ENCODE results near the gene DCAF17. TPM values are rescaled to one million over a fixed set of nuclear protein-coding genes. Genes with fewer than 3 reads are reported as not detected.

The DCAF17 gene
- total and polyA plus RNA-seq, 2 experiments from 2014 or later = 10.6 to 14.4 TPM

DNA sequence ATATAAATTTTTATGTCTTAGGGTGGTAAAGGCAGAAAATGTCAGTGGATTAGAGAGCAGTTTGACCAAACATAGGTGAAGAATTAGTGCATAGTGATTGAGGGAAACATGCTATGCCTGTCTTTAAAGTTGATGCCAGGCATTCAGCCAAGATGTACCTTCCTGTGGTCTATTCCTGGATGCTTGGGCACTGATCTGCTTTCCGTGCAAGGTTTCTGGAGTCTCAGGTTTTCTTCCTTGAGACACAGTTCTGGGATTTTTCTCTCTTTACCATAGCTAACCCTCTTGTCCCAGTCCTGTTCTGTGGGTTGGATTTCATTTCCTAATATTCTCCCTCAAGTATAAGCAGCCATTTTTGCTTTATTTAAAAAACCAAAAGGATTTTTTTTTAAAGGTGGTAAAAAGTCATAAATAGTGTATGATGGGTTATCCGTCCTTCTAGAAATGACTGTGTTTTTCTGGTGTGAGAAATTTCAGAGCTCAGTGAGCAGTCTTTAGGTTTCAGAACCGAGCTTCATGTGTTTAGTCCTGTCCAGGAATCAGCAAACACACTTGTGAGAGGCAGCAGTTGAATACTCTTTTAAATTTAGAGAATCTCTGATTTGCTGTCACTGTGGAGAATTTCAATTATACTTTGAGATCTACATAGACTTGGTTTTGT, 45.3 kb downstream of the DCAF17 start:
- no peak overlapping the region for H3K27ac ChIP-seq
- H4K20me1 ChIP-seq (ENCODE audit: insufficient read depth) = no peaks in the 10 kb centered on the region
- H3K9me3 ChIP-seq (ENCODE audit: low read depth) = no peaks in the 10 kb centered on the region
- H3K27me3 ChIP-seq (replicated peaks; ENCODE audit: insufficient read depth) = no peaks in the 10 kb centered on the region
- H2AFZ ChIP-seq = no peak overlapping the region
- WGBS, 2 experiments (ENCODE audit: low coverage in 1 of 2, low lambda C conversion rate in 2 of 2, missing lambda C conversion rate in 2 of 2) = 85 to 87% methylated on average over 3 of the region's 3 CpGs
- H3K4me2 ChIP-seq (ENCODE audit: unreplicated experiment) = no peak overlapping the region
- no peaks in the 10 kb centered on the region for H3K9me2 ChIP-seq (ENCODE audit: insufficient read depth)
- 0 out of 2 replicates have a peak, but pooled peaks cover 14% of the 10 kb centered on the region for H3K36me3 ChIP-seq (ENCODE audit: low read depth)
- in situ Hi-C loops (cut with MboI) = no loop called here
- H3K4me3 ChIP-seq = no peak overlapping the region
- H3K79me2 ChIP-seq (ENCODE audit: insufficient read depth) = no peaks in the 10 kb centered on the region
- no peak for DNase-seq
- no peak overlapping the region for H3K9ac ChIP-seq
- peaks cover 6% of the 10 kb centered on the region; the same call in 1 of the 2 replicates for H3K4me1 ChIP-seq (ENCODE audit: insufficient read depth)
- H3F3A ChIP-seq (ENCODE audit: insufficient read depth) = no peaks in the 10 kb centered on the region
- TF ChIP-seq EZH2 (IDR thresholded peaks at IDR 0.05; ENCODE audit: insufficient read depth, poor library complexity, severe bottlenecking) = no peak
- TF ChIP-seq EZH2phosphoT487 (IDR thresholded peaks at IDR 0.05; ENCODE audit: insufficient read depth, low read depth) = no peak

DNA sequence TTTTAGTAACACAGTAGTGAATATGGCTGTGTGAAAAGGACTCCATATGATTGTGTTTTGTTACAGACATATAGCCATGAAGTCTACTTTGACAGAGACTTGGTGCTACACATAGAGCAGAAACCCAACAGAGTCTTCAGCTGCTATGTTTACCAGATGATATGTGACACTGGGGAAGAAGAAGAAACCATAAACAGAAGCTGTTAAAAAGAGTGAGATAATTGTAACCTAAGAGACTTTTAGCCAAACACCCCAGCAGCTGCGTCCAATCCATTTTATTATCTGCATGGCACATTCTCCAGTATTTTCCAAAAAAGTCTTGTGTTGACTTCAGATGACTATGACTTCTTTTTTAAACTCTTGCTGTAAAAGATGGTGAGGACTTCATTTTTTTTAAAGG, 46.9 kb downstream of the DCAF17 start:
- no peak overlapping the region for H3K9ac ChIP-seq
- no peaks in the 10 kb centered on the region for H4K20me1 ChIP-seq (ENCODE audit: insufficient read depth)
- H3K4me1 ChIP-seq (ENCODE audit: insufficient read depth) = peaks cover 6% of the 10 kb centered on the region; the same call in 1 of the 2 replicates
- no peak for DNase-seq
- in situ Hi-C loops (cut with MboI) = no loop called here
- no peaks in the 10 kb centered on the region for H3K79me2 ChIP-seq (ENCODE audit: insufficient read depth)
- no peak overlapping the region for H3K27ac ChIP-seq
- H3K9me3 ChIP-seq (ENCODE audit: low read depth) = no peaks in the 10 kb centered on the region
- TF ChIP-seq EZH2 (IDR thresholded peaks at IDR 0.05; ENCODE audit: insufficient read depth, poor library complexity, severe bottlenecking) (no peak), EZH2phosphoT487 (IDR thresholded peaks at IDR 0.05; ENCODE audit: insufficient read depth, low read depth) (no peak)
- H3K4me3 ChIP-seq = no peak overlapping the region
- no peaks in the 10 kb centered on the region for H3K9me2 ChIP-seq (ENCODE audit: insufficient read depth)
- 95 to 96% methylated on average over 1 of the region's 1 CpG for WGBS, 2 experiments (ENCODE audit: low coverage in 1 of 2, low lambda C conversion rate in 2 of 2, missing lambda C conversion rate in 2 of 2)
- H3K27me3 ChIP-seq (replicated peaks; ENCODE audit: insufficient read depth) = no peaks in the 10 kb centered on the region
- H2AFZ ChIP-seq = no peak overlapping the region
- H3K4me2 ChIP-seq (ENCODE audit: unreplicated experiment) = no peak overlapping the region
- H3F3A ChIP-seq (ENCODE audit: insufficient read depth) = no peaks in the 10 kb centered on the region
- 0 out of 2 replicates have a peak, but pooled peaks cover 18% of the 10 kb centered on the region for H3K36me3 ChIP-seq (ENCODE audit: low read depth)

DNA sequence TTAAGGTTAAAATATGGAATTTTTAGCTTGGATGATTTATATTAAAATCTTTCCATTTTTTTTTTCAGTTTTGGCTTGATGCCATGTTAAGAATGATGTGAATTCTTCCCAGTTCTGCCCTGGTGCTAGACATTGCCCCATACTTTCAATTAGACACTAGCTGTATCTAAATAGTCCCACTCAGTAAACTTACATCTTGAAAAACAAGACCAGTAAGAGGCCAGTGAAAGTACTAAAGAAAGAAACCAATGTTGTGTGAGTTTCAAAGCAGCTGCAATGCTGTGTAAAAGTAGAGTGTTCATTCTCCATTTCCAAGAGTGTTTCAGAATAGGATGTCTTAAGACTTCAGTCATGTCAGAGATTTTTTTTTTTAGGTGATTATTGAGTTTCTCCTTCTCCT, 48.3 kb downstream of the DCAF17 start:
- Histone ChIP-seq H3K27me3 (replicated peaks; ENCODE audit: insufficient read depth) (no peaks in the 10 kb centered on the region), H3K27ac (no peak overlapping the region), H3K36me3 (ENCODE audit: low read depth) (0 out of 2 replicates have a peak, but pooled peaks cover 18% of the 10 kb centered on the region), H3K4me1 (ENCODE audit: insufficient read depth) (peaks cover 6% of the 10 kb centered on the region; the same call in 1 of the 2 replicates), H3K9me3 (ENCODE audit: low read depth) (no peaks in the 10 kb centered on the region), H3F3A (ENCODE audit: insufficient read depth) (no peaks in the 10 kb centered on the region), H4K20me1 (ENCODE audit: insufficient read depth) (no peaks in the 10 kb centered on the region), H3K9ac (no peak overlapping the region), H3K79me2 (ENCODE audit: insufficient read depth) (no peaks in the 10 kb centered on the region), H3K4me3 (no peak overlapping the region), H2AFZ (no peak overlapping the region), H3K4me2 (ENCODE audit: unreplicated experiment) (no peak overlapping the region), H3K9me2 (ENCODE audit: insufficient read depth) (no peaks in the 10 kb centered on the region)
- in situ Hi-C loops (cut with MboI) = no loop called here
- DNase-seq = no peak
- no peak for TF ChIP-seq EZH2 (IDR thresholded peaks at IDR 0.05; ENCODE audit: insufficient read depth, poor library complexity, severe bottlenecking)
- TF ChIP-seq EZH2phosphoT487 (IDR thresholded peaks at IDR 0.05; ENCODE audit: insufficient read depth, low read depth) = no peak

DNA sequence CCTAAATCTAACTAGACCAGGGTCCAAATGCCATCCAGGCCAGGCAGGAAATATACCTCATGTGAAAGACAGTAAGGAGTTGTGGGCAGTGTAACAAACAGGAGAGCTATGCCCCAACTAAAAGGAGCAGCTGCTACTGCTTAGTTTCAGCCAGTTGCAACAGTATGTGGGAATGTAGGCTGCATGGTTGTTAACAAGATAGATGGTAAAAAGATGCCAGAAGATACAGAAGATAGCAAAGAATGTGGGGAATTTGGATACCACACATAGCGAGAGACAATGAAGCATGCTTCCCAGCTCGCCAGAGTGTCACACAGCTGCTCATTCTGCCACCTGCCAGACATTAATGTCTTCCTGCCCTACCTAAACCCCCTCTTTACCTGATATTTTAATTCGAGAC, 48.9 kb downstream of the DCAF17 start:
- peaks cover 6% of the 10 kb centered on the region; the same call in 1 of the 2 replicates for H3K4me1 ChIP-seq (ENCODE audit: insufficient read depth)
- no peaks in the 10 kb centered on the region for H3K79me2 ChIP-seq (ENCODE audit: insufficient read depth)
- no peak overlapping the region for H3K27ac ChIP-seq
- H3F3A ChIP-seq (ENCODE audit: insufficient read depth) = no peaks in the 10 kb centered on the region
- no peaks in the 10 kb centered on the region for H3K9me2 ChIP-seq (ENCODE audit: insufficient read depth)
- no peak overlapping the region for H2AFZ ChIP-seq
- in situ Hi-C loops (cut with MboI) = no loop called here
- H3K9ac ChIP-seq = no peak overlapping the region
- no peak overlapping the region for H3K4me3 ChIP-seq
- 0 out of 2 replicates have a peak, but pooled peaks cover 18% of the 10 kb centered on the region for H3K36me3 ChIP-seq (ENCODE audit: low read depth)
- H4K20me1 ChIP-seq (ENCODE audit: insufficient read depth) = no peaks in the 10 kb centered on the region
- no peaks in the 10 kb centered on the region for H3K27me3 ChIP-seq (replicated peaks; ENCODE audit: insufficient read depth)
- H3K4me2 ChIP-seq (ENCODE audit: unreplicated experiment) = no peak overlapping the region
- DNase-seq = no peak
- H3K9me3 ChIP-seq (ENCODE audit: low read depth) = no peaks in the 10 kb centered on the region
- TF ChIP-seq EZH2phosphoT487 (IDR thresholded peaks at IDR 0.05; ENCODE audit: insufficient read depth, low read depth) (no peak), EZH2 (IDR thresholded peaks at IDR 0.05; ENCODE audit: insufficient read depth, poor library complexity, severe bottlenecking) (no peak)
- WGBS, 2 experiments (ENCODE audit: low coverage in 1 of 2, low lambda C conversion rate in 2 of 2, missing lambda C conversion rate in 2 of 2) = 92 to 98% methylated on average over 3 of the region's 3 CpGs

Data from GM23248 (cell line).